NCI-H526 treated with DMSO at 0.1 percent for 48 hours (cell line): ENCODE data around the gene DNER.

Source experiments
- DNase-seq: peaks from one replicate; lab custom pipeline; 2025; lab: John Stamatoyannopoulos, UW

DNER gene

DNA sequence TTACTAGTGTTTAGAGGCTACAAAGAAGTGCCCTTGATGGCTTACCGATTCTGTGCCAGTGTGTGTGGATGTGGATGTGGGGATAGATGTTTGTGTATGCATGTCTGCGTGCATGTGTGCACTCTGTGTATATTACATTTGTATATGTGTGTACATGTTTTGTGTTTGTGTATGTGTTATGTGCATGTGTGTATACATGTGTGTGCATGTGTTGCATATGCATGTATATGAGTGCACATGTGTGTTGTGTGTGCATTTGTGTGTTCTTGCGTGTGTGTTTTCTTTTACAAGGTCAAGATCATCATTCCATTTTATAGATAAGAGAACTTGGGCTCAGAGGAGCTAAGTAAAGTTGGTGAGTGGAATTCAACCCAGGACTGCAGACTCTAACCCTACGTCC lies 226.1 kb downstream of the DNER start:
- no peak for DNase-seq

DNA sequence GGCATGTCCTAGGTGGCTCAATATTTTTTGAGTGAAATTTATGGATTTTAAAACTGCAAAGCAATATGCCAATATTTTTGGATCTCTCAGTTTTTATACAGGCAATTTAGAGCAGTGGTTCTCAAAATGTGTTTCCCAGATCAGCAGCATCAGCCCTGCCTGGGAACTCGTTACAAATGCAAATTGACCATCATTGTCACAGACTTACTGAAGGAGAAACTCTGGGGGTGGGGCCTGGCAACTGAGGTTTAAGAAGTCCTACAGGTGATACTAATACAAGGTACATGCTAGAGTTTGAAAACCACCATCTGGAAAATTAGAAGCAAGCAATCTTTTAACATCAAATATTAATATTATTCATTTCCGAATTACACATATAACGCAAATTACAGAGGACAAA lies 227.7 kb downstream of the DNER start:
- no peak for DNase-seq

DNA sequence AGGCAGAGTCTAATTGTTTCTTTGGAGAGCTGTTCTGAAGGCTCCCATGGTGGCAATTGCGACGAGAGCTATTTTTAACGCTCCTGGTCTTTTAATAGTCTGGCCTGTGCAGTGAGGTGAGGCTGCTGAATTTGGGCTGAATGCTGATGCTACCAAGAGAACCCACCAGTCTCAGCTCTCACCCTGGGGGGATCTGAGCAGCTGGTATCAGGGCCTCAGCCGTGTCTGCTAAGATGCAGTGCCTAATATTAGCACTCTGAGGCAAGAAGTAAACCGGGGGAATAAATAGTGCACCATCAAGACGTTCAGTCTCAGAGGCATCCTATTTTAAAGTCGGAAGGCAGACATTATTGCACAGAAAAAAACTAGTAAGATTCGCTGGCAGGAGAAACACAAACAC lies 228.5 kb downstream of the DNER start:
- no peak for DNase-seq

DNA sequence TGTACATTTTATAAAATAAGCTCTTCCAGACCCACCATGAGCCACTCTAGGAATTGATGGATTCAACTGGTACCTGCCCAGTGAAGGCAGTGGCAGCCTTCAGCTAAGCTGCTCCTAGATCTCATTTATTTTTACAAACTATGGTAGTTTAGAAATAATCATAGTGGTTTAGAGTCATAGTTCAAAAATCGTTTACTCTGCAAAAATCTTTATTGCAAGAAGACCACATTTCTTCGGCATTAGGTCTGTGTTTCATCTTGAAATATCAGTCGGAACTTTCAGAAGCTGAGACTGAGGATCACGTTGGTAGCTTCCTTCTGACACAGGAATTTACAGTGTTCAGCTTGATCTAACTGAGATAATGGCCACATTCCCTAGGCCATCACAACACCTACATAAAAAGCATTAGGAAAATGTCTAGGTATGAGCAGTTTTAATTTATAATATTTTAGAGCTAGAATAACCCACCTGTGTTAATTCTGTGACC lies 237.0 kb downstream of the DNER start:
- DNase-seq, result no peak

DNA sequence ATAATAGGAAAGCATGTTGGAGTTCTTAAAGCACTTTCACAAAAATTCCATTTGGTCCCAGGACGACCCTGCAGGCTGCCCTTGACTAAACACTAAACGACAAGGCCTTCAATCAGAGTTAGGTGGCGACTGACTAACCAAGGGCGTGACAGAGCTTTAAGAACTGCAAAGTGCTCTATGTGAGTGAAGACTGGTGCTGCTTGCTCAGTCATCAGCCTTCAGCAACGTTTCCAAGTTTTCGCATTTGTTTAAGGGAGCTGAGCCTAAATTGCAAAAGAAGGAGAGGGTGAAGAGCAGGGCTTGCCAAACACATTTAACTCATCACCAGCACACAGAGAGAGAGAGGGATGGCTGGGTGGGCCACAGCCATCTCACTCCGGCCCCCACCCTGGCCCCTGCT lies 238.6 kb downstream of the DNER start:
- DNase-seq, result no peak

DNA sequence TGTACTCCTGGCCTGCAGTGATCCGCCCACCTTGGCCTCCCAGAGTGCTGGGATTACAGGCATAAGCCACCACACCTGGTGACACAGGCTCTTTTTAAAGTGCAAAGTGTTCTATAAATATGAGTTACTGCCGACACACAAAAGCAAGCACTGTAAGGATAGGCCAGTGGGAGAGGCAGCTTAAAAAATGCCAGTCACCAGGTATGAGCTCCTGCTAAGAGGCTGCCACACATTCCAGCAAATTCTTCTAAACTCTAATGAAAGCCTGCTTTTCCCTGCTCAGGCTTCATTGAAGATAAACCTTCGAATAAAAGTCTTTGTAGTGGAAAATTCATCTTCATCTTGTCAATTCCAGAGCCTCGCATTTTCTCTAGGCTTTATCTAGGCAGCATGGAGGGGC lies 240.2 kb downstream of the DNER start:
- no peak for DNase-seq

DNA sequence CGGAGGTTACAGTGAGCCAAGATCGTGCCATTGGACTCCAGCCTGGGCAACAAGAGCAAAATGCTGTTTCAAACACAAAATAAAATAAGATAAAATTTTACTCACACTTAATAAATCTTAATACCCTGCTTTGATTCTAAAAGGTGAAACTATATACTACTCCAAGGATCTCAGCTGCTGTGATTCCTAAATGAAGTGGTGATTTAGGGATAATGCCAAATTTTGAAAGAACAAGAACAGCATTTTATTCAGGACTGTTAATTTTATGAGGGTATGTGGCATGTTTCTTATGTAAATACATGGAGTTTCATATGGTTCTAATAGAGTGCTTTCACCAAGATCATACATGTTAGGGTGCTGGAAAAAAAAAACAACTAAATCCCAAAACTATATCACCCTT lies 243.6 kb downstream of the DNER start:
- DNase-seq, result no peak

DNA sequence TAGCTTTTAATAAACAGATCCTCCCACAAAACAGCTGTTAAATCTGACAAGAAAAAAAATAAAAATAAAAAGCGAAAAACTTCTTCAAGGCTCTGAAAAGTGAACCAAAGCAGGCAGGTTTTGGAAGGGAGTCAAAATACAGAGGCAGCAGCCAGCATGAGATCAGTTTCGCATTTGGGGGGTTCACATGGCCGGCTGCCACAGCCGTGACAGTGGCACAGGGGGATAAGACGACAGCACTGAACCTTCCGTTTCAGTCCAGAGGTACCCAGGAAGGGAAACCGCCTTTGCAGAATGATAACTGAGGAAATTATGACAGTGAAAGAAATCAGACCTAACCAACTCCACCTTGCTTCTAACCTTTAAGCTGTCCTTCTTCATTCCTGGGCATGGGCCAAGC lies 246.6 kb downstream of the DNER start:
- no peak for DNase-seq

DNA sequence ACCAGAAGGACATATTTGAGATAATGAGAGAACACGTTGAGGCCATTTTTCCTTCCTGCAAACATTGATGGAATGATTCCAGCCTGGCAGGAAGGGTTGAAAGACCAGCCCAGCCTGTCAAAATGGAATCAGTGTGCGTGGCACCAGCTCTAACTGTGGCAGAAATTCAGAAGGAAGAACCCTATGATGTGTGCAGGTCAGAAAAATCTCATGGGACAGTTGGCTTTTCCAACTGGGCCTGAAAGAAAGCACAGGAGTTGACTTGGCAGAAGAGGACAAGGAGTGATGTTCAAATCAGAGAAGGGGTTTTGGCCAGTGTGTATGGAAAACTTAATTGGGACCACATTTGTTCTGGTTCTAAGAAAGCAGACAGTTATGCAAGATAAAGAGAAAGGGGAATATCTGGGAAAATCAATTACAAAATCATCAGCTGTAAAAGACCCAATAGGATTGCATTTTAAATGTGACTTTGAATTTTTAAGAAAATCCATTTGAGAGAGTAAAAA lies 250.5 kb downstream of the DNER start:
- no peak for DNase-seq

DNA sequence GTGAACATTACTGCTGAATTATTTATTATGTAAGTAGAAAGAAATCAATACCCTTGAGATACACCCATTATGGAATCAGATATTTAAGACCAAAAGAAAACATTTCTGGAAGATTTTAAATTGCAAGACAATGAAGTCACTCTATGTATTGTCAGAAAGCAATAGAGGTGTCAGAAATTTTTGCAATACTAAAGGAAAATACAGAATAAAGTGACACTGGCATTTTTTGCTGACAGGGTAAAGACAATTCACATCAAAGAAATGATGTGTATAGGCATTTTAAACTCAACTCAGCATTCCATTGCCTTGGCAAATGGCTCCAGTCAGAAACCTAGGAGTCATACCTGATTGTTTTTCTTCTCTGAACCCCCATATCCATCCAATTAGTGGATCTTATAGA lies 252.2 kb downstream of the DNER start:
- DNase-seq, result no peak

DNA sequence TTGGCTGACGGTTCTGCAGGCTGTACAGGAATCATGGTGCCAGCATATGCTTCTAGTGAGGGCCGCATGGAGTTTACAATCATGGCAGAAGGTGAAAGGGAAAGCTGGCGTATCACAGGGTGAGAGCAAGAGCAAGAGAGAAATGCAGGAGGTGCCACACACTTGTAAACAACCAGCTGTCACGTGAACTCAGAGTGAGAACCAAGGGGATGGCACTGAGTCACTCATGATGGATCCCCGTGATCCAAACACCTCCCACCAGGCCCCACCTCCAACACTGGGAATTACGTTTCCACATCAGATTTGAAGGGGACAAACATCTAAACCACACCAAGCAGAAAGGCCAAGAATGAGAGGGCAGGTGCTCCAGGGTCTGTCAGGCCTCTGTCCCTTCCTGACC lies 258.3 kb downstream of the DNER start:
- DNase-seq, result no peak

DNA sequence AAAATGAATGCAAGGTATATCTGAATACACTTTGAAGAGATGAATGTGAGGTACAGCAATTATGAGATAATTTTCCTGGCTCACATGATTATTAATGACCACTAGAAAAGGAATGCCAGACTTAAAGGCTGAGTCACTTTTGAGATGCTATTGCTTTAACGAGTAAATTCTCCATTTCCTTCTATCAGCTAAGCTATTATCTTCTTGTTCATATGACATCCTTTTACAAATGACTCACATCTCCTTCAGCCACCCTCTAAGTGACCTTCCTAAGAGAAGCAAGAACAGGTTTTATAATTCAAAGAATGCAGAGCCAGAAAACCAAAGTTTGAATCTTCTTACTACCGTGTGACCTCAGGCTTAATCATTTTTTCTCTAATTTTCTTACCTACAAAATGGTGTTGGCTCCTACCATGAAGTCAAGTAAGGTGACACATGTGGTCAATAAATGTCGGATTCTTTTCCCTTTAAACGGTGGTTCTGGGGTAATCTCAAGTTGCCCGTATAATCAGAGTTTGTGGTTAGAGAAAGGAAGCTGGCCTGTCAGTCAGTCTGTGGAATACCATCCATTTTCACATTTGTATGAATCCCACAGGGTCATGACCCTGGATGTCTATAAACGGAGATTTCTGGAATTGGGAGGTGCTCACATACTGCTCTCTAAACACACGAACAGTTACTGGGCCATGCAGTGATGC lies 259.3 kb downstream of the DNER start:
- no peak for DNase-seq

DNA sequence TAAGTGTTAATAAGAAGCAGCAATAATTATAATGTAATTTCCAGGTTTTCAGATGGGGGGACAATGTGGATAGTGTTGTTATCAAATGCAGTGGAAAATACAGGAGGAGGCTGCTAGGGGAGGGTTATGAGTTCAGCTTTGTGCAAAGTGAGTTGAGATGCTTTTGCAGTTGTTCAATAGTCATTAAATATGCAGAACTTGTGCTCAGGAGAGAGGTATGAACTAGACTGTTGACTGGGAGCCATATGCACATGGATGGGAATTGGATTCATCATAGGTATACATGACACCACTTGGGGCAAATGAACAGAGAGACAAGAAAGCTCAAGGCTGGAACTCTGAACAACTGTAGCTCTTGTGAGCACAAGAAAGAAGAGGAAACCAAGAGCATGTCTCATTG lies 261.1 kb downstream of the DNER start:
- DNase-seq, result no peak

DNA sequence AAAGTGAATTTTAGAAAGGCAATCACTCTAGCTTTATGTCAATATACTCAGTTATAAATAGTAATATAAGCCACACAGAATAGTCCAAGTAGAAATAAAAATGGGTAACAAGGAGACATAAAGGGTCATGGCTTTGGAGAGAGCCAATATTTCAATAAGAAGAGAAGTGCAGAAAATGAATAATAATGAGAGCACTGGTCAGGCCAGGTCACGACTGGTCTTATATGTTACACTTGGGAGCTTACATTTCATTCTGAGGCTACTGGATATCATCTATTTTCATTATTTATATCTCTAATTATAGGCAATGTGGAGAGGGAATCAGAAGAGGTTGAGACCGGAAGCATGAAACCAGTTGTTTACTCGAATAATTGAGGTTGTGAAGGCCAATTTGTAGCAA lies 262.5 kb downstream of the DNER start:
- DNase-seq, result no peak

DNA sequence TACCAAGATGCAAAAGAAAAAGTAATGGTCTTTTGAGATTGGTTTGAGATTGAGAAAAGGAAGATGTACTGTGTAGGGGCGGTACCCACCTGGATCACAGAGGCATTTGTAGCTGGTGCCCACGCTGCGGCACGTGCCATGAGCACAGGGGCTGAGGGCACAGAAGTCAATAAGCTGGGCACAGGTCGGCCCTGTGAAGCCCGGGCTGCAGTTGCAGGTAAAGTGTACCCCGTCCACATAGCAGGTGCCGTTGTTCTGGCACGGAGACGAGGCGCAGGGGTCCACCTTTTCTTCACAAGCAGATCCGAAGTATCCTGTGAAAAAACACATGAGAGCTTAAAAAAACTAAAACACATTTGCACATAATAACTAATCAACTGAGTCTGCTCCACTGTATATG lies 267.1 kb downstream of the DNER start:
- no peak for DNase-seq

DNA sequence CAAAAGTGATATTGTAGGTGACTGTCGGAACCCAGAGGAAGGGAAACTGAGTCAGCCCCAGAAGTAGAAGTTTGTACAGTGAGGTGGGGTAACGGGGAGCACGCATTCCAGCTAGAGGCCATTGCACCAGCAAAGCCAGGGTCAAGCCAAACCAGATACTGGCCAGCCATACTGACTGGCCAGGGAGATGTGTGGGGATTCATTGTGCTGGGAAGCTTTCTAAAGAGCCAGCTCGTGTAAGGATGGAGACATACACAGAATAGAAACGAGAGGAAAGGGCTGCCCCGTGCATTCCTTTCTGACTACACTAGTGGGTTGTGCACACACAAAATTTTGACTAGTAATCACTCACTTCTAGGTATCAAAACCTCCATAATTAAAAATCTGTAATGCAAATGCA lies 268.0 kb downstream of the DNER start:
- no peak for DNase-seq

DNA sequence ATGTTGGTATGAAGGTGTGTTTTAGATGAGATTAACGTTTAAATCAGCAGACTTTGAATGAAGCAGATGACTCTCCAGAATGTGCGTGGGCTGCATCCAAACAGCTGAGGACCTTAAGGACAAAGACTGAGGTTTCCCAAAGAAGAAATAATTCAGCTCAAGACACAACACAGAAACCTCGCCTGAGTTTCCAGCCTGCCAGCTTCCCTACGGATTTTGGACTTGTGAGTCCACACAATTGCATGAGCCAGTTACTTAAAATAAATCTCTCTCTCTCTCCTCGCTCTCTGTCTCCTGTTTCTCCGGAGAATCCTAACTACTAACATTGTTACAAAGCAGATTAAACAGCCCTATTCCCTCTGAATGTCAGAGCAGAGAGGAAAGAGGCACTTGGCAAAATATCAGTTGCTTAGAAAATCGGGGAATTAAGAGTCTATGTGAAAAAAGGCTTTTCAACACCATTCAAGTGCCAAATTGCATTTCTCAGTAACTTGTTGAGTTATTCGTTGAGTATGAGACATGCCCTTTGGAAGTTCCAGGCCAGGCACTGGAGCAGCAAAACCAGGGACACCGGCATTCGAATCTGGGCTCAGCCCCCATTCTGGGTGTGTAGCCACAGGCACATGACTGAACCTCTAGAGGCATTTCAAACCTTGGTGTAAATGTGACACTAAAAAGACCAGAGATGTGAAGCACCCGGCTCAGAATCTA lies 268.7 kb downstream of the DNER start:
- no peak for DNase-seq

DNA sequence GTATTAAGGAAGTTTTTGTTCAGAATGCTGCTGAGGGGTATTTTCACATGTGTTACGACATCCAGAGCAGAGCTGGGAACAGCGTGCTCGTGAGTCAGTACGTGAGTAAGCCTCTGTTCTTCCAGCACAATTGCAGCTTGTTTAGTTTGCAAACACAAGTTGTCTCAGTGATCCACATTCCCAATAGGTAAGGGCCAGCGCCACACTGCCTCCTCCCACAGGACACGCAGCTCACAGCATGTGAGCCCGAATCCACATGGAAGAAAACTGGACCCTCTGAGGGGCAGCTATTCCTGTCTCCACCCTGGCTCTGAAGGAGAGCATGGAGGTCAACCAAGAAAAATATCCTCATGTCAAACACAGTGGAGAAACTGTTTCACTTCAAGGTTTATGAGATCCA lies 269.3 kb downstream of the DNER start:
- no peak for DNase-seq

DNA sequence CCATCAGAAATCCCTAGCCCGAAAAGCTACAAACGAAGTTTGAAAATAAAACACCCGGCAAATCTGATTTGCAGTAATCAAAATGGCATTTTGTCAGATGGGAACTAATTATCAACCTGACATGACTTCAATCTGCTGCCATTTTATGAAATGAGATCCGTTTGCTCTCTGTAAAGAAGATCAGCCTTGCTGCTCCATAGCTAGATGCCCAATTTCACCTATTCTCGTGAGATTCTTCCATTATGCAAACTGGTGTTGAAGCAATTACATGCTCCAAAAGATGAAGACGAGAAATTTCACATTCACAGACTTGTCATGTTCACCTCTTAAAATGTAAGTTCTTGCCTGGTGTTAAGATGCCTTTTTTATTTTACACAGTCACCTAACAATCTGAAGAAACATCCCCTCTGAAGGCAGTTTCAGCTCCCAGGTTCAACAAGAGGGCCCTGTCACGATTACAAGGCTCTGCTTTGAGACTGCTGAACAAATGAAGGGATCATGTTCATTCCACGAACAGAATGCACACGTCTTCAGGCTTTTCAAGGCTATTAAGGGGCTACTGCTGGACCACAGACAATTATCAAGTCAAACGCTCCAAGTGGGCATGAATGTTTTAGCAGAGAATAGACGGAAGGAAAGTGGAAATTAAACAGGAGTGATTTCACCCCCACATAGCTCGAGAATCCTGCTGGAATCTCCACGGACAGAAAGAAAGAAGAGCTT lies 270.6 kb downstream of the DNER start:
- DNase-seq, result no peak

DNA sequence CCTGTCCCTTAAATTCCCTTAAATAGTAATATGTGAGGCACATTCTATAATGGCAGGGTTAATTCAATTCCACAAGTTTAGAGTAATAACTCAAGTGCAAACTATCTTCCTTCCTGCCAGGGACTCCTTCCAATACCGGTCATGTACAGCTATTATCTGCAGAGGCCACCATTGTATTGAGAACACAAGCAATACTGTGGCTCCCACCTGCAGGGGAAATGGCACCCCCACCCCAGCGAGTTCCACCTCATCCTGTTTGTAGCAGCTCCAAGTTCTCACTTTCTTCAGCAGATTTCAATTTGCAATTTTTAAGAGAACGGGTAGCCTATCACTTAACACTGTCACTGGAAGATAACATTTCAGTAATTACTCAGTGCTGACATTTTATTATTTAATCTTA lies 271.2 kb downstream of the DNER start:
- no peak for DNase-seq

DNA sequence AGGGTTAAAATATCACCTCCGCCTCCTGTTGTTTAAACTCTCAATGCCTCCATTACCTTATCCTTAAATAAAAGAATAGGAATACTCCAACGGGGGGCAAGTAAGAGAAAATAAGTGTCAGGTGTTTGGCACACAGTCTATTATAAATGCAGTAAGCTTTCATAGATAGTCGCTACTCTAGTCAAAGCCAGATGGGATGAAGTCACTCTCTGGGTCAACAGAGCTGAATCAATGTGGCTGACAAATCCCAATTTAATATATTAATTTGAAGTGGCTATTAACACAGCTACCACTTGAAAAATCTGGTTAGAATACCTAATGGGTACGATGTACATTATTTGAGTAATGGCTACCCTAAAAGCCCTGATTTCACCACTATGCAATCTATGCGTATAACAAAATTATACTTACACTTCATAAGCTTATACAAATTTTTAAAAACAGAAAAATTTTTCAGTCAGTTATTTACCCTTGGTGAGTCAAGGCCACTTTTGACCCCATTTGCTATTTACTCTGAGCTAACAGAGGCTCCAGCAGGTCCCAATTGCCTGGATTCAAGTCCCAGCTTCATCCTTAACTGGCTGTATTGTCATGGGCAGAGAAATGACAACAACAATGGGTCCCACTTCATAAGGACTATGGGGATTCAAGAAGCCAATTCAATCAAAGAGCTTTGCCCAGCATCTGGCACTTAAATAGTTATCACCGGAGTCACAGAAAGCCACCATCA lies 275.8 kb downstream of the DNER start:
- DNase-seq, result no peak

DNA sequence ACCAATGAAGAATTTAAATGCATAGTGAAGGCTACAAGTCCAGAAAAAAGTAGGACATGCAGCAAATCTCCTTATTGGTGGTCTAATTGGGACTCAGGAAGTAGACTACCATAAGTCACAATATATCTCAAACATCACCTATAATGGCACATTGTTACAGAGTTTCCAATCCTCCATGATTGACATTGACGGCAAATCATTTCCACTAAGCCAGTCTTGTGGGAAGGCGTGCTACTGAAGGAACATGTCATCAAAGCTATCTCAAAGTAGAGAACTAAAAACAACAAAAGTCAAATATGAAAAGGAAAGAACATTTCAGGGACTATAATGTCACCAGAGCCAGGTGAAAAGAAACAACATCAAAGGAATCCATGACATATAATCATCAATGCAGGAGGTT lies 276.9 kb downstream of the DNER start:
- no peak for DNase-seq
